Measurements from ENCODE around the gene DESI1.
"Not testable (repeated sequence)": the region's sequence is repeated elsewhere in the genome, so short reads cannot be mapped to it uniquely, and the experiment has no call there.

DESI1 gene

DNA sequence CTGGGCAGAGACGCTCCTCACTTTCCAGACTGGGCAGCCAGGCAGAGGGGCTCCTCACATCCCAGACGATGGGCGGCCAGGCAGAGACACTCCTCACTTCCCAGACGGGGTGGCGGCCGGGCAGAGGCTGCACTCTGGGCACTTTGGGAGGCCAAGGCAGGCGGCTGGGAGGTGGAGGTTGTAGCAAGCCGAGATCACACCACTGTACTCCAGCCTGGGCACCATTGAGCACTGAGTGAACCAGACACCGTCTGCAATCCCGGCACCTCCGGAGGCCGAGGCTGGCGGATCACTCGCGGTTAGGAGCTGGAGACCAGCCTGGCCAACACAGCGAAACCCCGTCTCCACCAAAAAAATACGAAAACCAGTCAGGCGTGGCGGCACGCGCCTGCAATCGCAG is 10.8 kb upstream of the DESI1 start:
- not testable (repeated sequence) for DNase-seq

DNA sequence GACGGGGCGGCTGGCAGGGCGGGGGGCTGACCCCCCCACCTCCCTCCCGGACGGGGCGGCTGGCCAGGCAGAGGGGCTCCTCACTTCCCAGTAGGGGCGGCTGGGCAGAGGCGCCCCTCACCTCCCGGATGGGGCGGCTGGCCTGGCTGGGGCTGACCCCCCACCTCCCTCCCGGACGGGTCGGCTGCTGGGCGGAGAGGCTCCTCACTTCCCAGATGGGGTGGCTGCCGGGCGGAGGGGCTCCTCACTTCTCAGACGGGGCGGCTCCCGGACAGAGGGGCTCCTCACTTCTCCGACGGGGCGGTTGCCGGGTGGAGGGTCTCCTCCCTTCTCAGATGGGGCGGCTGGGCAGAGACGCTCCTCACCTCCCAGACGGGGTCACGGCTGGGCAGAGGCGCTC is 10.3 kb upstream of the DESI1 start:
- DNase-seq, result not testable (repeated sequence)

DNA sequence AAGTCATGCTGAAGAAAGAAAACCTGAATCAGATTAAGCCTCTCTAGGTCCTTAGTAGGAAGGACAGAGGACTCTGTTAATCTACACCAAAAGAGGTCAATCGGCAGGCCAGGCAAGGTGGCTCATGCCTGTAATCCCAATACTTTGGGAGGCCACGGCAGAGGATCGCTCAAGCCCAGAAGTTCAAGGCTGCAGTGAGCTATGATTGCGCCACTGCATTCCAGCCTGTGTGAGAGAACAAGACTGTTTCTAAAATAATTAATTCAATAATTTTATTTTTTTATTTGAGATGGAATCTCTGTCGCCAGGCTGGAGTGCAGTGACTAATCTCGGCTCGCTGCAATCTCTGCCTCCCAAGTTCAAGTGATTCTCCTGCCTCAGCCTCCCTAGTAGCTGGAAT is 4.7 kb upstream of the DESI1 start:
- no peak for DNase-seq

DNA sequence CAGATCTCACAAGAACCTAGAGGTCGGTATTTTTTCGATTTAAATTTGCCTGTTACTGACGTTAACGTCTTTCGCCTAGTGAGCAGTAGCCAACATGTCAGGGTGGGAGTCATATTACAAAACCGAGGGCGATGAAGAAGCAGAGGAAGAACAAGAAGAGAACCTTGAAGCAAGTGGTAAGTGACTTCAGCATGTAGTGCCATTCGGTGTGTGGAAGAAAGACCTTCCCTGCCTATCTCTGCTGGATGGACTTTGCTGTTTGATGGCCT is 1.0 kb upstream of the DESI1 start:
- no peak for DNase-seq

DNA sequence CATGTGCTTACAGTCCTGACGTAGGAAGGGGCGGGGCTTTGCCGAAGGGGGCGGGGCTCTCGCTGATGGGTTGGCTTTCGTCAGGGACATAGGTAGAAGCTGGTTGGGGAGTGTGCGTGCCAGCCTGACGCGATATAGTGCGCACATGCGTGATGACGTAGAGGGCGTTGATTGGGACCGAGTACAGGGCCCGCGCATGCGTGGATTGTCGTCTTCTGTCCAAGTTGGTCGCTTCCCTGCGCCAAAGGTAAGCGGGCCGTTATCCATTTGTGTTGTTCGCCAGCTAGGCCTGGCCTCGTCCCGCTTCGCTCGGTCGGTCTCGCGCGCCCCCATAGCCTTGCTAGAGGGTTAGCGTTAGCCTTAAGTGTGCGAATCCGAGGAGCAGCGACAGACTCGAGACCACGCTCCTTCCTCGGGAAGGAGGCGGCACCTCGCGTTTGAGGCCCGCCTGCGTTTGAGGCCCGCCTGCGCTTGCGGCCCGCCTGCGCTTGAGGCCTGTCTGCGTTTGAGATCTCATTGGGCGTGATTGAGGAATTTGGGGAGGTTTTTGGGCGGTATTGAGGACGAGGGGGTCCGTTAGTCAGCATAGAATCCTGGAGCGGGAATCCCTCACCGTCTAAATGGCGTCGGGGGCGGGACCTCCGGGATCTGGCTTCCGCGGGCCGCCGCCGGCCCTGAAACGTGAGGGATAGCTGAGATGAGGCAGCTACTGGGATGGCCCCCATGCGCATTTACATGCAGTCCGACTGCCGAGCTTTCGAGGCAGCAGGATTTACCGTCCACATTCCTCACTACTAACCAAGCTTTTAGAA is 462 bp upstream of the DESI1 start, which contains the start of gene XRCC6:
Gene XRCC6 (plus strand): TSS at position 197 of the 812 bp plus-strand sequence. CDS start 710 bp downstream, outside the sequence.
- DNase-seq, result peak; percentile 100

DNA sequence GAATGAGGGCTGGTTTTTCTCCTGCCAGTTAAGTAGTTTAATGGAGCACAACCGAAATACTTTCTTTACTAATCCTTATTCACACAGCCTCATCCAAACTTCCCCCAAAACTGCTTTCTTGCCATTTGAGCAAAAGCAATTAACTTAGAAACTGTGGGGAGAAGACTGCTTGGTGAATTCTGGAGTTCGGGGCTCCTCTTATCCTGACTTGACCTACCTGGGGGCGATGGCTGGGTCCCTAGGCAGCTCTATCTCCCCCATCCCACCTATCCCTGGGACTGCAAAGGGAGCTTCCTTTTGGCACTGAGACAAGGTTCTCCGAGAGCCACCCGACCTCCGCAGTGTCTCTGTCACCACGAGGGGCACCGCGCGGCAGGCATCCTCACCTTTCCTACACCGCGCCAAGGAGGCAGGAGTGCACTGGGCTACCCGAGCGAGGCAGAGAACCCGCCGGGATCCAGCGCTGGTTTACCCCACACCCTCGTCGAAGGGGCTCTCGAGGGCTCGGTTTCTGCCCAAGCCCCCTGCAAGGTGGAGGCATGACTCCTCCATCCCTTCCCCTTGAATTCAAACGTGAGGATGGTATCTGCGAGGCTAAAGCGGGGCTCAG is 759 bp downstream of the DESI1 start:
- DNase-seq, result peak; percentile 48

DNA sequence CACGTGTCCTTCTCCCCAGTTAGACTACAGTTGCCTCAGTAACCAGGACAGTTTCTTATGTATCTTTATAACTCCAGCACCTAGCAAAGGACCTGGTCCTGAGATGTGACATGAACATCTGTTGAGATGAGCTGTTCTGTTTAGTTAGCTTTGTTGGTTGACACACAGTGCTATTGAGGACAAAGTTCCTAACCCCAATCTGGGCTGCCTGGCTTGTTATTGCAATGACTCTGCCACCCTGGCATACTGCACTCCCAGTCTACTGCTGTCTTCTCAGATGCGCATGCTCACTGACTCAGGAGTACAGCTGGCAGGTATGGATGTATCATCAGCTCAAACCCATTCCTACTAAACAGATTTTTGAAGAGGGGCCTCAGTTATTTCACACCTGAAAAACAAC is 7.4 kb downstream of the DESI1 start:
- no peak for DNase-seq

DNA sequence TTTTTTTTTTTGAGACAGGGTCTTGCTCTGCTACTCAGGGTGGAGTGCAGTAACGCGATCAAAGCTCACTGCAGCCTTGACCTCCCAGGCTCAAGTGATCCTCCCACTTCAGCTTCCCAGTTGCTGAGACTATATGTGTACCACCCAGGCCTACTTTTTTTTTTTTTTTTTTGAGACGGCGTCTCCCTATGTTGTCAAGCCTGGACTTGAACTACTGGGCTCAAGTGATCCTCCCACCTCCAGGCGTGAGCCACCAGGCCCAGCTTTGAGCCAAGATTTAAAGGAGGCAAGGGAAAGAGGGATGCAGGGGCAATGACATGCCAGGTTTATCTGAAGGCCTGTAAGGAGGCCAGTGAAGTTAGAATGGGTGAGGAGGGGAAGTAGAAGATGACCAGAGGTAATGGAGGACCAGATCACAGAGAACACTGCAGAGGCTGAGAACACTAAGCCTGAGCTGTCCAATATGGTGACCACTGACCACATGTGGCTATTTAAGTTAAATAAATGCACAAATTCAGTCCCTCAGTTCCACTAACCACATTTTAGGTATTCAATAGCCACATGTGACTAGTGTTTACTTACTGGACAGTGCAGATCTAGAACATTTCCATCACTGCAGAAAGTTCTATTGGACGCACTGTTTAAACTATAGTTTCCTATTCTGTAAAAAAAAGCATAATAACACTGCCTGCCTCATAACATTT is 8.1 kb downstream of the DESI1 start:
- DNase-seq, result no peak

DNA sequence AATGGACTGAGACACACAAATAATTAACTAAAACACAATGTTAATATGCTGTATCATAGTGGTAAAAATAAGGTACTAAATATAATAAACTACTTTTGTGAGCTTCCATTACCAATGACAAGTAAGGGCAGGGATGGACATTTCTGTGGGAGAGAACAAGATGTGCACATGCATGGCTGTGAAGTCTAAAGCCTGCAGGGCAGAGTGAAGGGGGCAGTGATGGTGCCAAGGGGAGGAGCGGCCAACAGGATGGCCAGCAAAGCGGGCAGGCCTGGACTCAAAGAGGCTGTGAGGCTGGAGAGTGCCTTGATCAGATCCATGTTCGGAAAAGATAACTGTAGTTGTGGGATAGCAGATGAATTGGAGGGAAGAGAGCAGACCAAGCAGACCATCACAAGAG is 12.5 kb downstream of the DESI1 start:
- no peak for DNase-seq

DNA sequence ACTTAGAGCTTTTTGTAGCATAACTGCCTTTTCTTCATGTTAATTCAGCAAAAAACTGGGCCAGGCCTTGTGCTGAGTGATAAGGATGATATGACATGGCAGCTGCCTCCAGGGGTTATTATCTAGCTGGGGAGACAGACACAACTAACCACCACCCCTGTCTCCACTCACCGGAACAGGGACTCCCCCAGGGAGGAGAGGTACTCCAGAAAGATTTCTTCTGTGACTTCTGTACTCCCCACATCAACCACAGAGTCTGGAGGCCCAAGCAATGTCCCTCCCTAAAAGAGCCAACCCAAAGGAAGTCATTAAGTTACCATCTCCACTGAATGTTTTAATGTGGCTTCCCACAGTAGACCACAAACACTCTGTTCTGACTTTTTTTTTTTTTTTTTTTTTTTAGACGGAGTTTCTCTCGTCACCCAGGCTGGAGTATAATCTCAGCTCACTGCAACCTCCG is 16.9 kb downstream of the DESI1 start:
- DNase-seq, result peak; percentile 82

DNA sequence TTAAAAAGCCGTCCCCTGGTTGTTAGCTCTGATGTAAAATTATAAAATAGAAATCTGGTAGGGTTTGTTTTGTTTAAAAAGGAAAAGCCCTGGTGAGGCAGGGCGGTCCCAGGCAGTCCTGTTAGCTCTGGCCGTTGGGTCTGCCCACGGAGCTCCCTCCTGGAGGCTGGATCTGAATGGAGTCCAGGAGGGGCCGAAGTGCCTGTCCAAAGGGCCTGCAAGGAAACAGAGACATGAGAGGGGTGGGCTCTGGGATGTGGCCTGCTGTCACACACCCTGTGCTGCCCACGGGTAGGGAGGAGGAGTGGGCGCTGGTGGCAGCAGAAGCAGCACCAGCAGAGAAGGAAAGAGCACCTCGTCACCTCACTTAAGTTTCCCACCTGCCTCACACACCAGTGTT is 19.9 kb downstream of the DESI1 start:
- no peak for DNase-seq

DNA sequence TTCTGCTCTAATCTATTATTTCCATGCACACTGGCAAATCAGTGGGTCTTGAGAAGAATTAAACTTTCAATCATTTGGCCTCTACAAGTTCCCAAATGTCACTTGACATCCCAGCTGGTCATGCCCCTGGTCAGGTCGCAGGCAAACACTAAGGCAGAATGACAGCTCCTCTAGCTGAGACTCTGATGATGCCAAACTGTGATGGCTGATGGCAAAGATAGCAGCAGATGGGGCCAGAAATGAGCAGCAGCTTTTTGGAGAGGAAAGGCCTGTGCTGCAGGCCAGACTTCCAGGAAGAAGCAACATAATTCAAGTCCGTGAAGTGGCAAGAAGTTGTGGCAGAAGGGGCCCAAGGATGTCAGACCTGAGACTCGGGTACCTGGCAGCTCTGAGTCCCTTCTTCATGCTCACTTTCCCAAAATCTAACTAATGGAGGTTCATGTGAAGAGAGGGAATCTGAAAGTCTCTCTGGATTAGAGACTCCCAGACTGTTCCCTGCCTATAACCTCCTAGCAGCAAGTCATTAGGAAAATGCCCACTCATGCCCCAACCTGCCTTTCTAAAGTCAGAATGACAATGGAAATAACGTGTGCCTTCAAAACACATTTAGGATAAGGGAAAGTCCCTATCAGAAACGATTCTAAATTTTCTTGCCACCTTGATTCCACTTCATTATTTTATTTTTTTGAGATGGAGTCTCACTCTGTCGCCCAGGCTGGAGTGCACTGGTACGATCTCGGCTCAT is 21.8 kb downstream of the DESI1 start:
- no peak for DNase-seq

DNA sequence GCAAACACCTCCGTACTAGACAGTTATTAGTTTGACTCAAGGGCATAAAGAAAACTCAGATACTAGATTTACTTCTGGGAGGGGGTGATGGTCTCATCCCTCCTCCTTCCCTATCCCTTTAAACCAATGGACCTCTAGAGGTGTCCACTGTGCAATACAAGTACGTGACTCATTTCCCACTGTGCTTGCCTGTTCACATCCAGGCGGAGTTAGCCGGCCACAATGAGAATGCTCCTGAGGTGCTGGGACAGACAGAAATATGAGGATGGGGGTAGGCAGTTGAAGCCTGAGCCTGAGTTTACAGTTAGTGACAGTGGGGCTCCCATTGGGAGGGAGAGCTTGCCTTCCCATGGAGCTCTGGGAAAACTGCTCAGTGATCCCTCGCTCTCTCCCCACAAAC is 22.8 kb downstream of the DESI1 start:
- DNase-seq, result no peak

DNA sequence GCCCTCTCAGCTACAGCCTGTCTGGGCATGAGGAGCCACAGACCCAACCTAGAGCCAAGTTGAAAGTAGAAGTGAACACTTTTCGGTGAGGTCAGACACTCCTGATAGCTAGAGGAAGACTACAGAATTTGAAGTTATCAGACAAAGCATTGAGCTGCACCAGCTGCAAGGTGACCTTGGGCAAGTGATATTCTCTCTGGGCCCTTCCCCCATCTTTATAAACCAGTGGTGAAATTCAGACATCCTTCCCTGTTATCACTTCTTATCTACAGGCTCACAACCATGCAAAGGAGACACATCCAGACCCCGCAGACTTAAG is 23.2 kb downstream of the DESI1 start:
- DNase-seq, result no peak

DNA sequence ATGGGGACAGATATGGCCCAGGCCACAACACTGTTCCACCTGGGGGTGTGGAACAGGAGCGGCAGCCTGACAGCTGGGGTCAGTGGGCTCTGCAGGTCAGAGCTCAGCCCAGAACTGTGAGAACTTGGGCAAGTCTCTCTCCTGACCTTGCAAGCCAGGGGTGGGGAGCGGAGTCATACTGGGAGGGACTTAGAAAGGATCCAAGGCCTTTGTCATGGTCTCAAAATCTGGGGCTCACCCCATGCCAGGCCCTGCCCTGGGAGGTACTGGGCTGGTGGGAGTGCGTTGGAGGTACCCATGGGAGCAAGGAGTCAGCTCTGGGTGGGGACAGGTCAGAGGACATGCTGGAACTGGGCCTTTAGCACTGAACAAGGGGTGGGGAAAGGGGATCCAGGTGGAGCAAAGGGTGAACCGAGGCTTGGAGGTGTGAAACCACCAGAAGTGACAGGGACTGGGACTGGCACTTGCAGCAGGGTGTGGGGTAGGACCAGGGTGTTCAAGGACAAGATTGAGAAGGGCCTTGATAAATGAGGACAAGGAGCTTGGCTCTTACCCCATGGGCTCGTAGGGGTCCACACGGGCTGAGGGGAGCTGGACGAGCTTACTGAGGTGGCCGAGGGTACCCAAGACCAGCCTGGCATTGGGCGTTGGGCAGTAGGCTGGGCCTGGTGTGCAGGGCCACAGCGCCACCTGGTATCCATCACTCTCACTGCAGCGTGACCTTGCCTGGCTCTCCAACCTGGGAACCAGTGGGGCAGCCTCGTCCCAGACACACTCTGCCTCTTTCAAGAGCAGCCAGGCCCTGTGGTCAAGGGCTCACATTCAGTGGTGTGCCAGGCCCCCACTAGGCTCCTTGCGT is 23.8 kb downstream of the DESI1 start:
- peak; percentile 39 for DNase-seq

DNA sequence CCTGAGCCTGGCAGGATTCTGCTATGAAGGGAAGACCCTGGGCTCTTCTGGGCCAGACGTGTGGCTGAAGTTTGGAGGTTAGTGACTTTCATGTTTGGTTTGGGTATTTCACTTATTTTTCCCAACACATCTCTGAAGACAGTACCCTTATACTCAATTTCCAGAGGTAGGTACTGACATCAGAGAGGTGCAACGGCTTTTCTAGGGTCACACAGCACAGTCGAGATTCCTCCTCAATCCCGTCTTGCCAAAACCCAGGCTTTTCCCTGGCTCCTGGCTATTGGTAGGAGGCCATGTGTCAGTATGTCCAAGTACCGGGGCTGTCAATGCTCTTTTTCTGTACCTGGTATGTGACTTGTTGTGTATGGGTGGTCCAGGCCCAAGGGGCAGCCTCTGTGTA is 25.1 kb downstream of the DESI1 start:
- no peak for DNase-seq

DNA sequence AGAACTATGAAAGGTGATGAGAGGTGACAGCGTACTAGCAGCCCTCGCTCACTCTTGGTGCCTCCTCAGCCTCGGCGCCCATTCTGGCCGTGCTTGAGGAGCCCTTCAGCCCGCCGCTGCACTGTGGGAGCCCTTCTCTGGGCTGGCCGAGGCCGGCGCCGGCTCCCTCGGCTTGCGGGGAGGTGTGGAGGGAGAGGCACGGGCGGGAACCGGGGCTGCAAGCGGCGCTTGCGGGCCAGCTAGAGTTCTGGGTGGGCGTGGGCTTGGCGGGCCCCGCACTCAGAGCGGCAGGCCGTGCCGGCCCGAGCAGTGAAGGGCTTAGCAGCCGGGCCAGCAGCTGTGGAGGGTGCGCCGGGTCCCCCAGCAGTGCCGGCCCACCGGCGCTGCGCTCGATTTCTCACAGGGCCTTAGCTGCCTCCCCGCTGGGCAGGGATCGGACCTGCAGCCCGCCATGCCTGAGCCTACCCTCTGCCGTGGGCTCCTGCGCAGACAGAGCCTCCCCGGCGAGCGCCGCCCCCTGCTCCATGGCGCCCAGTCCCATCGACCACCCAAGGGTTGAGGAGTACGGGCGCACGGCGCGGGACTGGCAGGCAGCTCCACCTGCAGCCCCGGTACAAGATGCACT is 27.4 kb downstream of the DESI1 start:
- not testable (repeated sequence) for DNase-seq

DNA sequence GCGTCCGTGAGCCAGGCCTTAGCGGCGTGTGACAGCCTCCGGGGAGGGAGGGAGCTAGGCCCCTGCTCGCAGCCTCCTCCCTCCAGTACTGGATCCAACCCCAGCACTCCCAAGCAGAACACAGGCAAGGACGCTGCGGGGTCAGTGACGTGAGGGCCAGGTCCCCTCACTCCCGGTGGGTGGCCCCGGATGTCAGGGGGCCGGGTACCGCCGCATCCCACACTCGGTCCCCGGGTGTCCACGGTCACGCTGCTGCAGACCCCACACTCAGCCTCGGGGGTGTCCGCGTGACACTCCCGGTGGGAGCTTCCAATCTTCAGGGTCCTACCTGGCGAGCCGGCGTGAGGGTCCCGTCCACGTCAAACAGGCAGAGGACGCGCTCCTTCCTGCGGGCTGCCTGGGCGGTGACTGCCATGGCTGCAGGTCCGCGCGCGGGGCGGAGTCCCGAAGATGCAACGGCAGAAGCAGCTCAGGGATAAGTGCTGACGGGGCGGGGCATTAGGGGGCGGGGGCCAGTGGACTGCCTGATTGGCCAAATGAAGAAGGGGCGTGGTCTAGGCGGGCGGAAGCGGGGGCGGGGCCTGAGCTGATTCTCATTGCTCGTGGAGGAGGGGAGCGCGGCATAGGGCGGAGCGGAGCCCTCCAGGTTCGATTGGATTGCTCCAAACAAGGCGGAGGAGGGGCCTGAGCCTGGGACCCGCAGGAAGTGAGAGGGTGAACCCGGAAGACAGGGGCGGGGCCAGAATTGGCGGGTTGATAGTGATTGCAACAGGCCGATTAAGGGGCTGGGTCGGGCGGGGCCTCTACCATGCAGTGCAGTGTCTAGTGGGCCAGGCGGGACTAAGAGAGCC is 31.2 kb downstream of the DESI1 start, which contains the start of gene PMM1:
Gene PMM1 (minus strand): TSS at position 450 of the 851 bp plus-strand sequence. CDS start 35 bp downstream, at position 415.
- DNase-seq, result peak; percentile 100

DNA sequence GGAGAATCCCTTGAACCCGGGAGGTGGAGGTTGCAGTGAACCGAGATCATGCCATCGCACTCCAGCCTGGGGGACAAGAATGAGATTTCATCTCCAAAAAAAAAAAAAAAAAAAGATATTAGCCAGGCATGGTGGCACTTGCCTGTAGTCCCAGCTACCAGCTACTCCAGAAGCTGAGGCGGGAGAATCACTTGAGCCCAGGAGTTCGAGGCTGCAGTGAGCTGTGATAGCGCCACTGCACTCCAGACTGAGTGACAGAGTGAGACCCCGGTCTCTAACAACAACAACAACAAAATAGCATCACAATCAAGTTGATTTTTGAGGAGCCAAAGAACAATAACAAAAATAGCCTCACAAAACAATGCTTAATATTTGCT is 33.5 kb downstream of the DESI1 start:
- no peak for DNase-seq

DNA sequence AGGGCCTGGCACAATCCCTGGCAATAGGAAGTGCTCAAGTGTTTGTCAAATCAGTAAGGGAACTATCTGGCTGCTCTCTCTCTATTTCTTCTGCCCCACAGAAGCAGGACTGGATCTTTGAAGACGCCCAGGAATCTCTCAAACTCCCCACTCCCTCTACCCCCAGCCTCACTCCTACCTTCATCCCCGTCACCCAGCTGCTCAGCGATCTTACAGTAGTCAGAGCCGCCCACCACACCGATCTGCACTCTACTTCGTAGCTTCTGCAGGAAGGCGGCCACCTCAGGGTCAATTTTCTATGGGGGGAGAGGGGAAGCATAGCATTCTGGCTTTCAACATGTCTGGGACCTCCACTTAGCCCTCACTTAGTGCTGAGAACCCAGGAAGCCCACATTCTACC is 34.9 kb downstream of the DESI1 start:
- no peak for DNase-seq

DNA sequence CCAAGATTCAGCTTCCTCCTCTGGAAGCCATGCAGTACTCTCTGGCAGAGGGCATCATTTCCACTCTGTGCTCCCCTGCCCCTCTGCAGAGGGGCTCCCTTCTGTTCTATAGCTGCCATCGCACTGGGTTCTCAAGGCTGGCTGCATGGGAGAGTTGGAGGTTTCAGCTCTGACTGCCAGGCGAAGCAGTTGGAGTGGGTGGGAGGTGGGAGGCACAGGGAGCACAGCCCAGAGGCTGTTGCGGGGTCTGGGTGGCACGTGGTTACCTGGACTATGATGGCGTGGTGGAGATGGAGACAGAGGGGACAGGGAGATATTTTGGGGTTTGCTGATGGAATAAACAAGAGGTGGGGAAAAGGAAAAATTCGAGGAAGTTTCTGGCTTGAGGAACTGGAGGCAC is 36.0 kb downstream of the DESI1 start:
- DNase-seq, result no peak
